Embryonic facial prominence (tissue), 1 donor: ENCODE measurements around the gene SLC7A6.
"Not testable (repeated sequence)": the region's sequence is repeated elsewhere in the genome, so short reads cannot be mapped to it uniquely, and the experiment has no call there.

Experiments
- DNase-seq: peaks from one replicate; pipeline ENCODE4 v3.0.0-alpha.2; 2016; ENCODE audit errors: extremely low spot score

SLC7A6 gene

DNA sequence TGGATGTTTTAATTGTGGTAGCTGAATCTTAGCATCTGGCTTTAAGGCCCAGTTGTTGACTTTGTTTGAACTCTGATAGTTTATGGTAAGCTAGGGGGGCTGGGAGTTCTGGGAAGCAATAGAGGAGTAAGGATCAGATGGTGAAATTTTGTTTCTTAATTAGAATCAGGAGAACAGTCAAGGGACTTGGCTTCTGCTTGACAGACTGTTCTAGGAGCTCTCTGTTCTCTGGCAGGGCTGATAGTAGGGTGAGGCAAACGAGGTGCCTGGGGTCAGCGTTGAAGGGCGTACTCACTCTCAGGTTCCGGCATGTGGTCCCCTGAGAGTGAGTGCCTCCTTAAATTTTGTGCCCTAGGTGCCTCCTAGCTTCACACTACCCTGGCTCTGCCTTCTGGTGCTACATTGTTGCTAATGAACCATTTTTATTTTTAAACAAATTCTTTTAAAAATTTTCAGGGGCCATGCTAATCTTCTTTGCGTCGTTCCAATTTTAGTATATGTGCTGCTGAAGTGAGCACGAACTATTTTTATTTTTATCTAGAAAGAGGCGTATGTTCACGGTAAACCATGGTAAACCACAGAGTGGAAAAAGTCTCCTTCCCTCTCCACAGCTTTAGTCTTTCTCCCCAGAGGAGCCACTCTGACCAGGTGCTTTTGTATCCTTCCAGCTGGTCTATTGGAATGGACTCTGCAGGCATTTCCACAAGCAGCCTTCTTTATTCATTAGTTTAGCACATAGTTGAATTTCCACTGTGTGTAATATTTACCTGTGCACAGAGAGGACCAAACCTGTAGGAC lies 19.7 kb downstream of the SLC7A6 start:
- no peak for DNase-seq

DNA sequence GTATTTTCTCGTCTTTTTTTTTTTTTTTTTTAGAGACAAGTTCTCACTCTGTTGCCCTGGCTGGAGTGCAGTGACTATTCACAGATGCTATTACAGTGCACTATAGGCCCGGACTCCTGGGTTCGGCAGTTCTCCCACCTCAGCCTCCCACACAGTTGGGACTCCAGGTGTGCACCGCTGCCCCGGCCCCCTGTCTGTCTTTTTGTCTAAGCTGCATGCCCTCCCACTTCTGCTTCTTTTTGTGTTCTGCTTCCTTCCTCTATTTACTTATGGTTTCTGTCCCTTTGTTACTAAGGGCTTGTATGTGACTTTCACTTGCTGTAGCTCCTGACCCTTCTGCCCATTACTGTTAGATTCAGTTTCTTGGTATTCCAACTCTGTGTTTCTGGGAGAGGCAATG lies 20.5 kb downstream of the SLC7A6 start:
- no peak for DNase-seq

DNA sequence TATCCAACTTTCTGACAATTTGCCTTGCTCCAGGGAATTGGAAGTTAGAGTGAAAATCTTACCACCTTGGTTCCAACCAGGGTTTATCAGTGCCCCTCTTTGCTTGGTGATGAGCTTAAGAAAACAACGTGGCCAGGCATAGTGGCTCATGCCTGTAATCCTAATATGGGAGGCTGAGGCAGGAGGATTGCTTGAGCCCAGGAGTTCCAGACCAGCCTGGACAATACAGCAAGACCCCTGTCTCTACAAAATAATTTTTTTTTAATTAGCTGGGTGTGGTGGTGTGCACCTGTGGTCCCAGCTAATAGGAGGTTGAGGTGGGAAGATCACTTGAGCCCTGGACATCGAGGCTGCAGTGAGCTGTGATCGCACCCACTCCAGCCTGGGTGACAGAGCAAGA lies 21.4 kb downstream of the SLC7A6 start:
- DNase-seq: no peak

DNA sequence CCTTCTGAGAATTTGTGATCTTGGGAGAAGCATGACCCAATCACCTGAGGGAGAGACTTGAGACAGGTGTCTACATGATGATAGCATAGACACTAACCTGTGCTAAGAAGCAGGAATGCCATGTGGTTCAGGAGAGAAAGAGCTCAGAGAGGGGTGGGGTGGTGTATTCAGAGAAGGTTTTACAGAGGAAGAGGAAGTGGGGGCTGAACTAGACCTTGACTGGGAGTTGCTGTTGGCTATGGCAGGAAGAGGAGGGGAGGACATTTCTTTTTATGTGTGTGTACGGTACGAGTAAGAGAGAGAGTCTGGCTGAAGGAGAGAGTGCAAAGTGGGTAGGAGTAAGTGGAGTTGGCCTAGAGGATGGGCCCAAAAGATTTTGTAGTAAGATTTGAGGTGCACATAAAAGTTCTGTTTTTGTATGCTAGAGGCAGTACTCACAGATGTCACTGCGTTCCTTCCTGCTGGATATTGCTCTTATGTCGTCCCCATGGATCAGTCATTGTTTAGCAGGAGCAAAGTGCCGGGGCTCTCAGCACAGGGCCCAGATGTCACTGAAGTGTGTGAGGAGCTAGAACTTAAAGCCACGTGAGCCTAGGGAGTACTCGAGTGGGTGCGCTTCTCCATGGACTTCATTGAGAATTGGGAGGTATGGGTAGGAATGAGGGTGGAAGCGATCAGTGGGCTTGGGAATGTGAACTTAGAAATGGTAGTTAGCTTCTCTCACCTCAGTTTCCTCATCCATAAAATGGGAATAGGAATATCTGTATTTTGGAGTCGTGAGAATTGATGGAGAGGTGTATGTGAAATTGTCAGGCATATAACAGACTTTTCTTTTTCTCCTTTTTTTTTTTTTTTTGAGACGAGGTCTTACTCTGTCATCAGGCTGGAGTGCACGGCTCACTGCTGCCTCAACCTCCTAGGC lies 22.1 kb downstream of the SLC7A6 start:
- no peak for DNase-seq

DNA sequence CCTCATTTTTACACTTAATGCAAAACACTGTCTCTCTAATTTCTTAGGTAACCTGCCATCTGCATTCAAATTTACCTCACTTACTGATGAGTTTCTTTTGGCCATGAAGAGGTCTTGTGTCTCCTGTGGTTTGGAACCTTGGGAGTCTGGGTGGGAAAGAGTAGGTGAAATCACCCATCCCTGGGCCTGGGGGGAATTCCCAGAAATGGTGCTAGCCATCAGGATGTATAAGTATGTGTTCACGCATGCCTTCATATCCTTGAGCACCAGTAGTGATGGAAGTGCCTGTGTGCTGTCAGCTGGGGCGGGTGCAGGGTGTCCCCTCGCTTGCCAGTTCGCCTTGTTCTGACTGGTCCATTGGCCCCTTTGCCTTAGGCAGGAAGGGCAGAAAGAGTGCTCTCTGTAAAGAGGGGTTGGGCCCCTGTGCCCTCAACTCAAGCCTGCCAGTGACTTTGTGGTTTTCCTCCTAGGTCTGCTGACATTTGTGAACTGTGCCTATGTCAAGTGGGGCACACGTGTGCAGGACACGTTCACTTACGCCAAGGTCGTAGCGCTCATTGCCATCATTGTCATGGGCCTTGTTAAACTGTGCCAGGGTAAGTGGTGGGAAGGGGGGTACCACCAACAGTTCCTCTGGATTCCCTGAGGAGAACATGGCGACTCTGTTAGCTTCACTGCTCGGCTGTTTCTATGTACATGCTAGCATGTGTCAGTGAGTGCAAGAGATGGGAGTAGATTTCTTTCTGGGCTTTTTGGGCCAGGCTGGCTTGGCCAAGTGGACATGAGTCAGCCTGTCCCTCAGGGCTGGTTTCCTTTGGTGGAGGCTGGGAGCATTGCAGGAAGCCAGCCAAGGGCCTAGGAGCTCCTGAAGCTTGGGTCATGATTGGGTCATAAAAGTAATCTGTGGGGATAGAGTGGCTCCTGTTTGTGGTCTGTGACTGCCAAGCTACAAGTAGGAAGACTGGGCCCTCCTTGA lies 23.2 kb downstream of the SLC7A6 start:
- no peak for DNase-seq

DNA sequence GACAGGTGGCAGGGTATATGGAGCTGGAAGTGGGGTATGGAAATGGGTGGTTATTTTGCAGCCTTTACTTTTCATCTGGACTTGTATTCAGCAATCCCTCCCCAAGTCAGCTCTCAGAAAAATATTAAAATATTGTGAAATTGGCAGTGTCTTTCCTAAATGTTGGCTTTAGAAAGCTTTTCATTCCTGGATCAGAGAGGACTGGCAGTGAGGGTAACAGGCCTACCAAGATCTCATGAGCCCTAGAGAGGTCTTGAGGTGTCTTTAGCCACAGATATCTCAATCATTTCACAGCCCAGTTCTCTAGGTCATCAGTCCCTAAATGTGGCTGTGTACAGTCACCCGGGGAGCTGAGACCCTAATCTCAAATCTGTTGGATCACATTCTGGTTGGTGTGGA lies 23.9 kb downstream of the SLC7A6 start:
- no peak for DNase-seq

DNA sequence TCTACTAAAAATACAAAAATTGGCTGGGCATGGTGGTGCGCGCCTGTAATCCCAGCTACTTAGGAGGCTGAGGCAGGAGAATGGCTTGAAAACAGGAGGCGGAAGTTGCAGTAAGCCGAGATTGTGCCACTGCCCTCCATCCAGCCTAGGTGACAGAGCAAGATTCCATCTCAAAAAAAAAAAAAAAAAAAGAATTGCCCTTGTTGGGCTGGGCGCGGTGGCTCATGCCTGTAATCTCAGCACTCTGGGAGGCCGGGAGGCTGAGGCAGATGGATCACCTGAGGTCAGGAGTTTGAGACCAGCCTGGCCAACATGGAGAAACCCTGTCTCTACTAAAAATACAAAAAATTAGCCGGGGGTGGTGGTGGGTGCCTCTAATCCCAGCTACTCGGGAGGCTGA lies 24.5 kb downstream of the SLC7A6 start:
- DNase-seq: not testable (repeated sequence)

DNA sequence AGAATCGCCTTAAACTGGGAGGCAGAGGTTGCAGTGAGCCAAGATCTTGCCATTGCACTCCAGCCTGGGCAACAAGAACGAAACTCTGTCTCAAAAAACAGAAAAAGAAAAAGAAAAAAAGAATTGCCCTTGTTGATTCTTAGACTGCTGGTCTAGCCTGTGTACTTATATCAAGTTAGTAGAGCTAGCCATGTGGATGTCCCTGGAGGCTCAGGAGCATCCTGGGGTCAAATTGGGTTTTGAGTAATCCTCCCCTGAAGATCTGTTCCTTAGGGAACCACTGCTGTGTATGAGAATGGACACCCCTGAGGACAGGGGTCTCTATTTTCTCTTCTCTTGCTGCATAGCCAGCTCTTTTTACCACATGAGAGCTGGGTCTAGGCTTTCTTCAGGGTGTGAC lies 24.9 kb downstream of the SLC7A6 start:
- DNase-seq: no peak

DNA sequence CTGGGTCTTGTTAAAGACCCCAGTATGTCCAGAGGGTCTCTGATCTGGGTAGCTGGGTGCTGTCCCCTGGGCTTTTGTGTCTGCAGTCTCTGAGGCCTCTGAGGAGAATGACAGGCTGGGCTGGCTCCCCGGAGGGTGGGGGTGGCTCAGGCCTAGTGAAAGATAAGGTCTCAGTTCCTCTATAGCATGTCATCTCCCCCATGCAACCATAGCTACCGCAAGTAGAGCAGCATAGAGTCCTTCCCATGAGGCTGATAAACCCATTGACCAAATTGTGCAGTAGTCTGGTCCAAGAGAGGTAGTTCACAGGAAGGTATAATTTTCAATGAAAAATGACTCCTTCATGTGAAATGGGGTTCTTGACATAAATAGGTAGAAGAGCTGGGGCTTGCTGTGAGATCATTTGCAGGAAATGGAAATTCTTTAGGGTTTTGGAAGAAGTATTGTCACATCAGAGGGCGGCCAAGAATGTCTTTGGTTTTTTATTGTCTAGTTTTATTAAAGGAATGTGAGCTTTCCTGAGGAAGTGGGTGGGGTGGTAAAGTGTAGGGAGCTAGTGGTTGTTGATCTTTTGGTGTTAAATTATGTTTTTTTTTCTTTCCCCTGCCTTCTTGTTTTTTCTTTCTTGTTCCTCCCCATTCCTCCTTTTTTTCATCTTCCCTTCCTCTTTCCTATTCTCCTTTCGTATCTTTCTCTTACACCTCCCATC lies 25.4 kb downstream of the SLC7A6 start:
- no peak for DNase-seq

DNA sequence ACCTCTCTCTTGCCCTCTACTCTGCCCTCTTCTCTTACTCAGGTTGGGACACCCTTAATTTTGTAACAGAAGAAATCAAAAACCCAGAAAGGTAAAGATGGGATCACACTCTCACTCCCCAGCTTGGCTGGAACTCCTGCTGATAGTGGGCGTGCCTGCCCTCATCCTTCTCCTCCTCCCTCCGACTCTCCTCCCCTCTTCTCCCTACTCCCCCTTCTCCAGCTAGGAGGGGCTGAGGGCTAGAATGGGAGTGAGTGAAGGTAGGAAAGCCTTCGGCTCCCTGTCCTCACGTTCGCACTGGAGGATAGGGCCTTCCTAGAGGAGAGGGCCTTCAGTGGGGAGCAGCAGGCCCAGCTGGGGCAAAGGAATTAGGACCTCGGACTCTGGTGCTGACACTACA lies 26.1 kb downstream of the SLC7A6 start:
- DNase-seq: no peak

DNA sequence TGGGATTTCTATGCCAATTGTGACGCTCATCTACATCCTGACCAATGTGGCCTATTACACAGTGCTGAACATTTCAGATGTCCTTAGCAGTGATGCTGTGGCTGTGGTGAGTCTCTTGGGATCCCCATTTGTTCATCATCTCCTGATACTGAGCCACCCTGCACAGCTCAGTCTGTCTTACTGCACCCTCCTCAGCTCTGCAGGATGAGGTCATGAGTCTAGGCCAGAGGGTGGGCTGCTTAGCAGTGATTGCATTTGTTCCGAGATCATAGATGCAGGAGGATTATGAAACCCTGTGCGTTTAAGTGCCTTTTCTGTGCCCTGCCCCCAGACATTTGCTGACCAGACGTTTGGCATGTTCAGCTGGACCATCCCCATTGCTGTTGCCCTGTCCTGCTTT lies 26.9 kb downstream of the SLC7A6 start:
- DNase-seq: no peak

DNA sequence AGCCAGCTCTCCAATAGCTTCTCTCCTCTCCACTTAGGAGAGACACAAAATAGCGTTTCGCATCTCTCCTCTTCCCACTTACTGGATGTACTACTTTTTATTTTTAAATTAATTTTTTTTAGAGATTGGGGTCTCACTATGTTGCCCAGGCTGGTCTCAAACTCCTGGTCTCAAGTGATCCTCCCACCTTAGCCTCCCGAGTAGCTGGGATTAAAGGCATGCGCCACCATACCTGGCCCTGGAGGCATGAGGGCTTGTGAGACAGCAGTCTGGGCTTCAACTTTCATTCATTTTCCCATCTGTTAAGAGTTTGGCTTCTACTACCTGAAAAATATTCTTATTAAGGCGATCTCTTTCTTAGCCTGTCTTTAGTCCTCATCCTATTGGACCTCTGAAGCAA lies 28.1 kb downstream of the SLC7A6 start:
- no peak for DNase-seq

DNA sequence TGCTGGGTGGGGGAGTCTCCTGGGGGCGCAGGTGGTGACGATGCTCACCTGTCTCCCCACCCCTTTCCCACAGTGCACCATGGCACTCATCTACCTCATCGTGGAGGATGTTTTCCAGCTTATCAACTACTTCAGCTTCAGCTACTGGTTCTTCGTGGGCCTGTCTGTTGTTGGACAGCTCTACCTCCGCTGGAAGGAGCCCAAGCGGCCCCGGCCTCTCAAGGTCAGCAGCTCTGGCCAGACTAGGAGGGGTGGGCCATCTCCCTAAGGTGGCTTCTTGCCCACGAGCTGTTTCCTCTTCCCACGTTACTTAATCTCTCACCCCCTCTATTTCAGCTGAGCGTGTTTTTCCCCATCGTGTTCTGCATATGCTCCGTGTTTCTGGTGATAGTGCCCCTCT lies 32.0 kb downstream of the SLC7A6 start:
- no peak for DNase-seq

DNA sequence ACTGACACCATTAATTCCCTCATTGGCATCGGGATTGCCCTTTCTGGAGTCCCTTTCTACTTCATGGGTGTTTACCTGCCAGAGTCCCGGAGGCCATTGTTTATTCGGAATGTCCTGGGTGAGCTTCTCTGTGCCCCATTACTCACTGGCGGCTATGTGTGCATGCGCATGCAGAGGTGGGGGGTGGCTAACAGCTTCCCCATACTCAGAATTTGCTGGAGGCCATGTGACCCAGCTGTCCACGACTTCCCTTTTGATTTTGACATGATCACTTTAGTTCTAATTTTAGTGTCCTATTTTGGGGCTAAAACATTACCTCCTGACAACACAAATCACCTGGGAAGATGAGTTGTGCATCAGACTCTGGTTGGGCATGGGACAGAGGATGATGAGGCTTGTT lies 32.4 kb downstream of the SLC7A6 start:
- no peak for DNase-seq

DNA sequence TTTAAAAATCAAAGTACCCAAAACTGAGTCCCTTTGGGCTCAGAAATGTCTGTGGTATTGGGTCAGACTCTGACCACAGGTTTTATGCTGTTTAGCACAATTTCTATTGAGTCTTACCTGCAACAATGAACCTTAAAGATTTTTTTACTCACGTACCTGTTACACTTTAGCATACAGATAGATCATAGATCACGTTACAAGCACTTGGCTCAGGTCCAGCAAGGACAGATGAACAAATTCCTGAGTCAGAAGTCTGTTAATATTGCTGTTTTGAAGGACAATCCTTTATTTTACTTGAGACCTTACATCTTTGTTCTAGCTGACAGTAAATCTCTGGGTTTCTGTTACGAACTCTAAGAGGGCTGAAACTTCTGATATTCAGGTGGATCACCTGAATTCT lies 33.6 kb downstream of the SLC7A6 start:
- no peak for DNase-seq

DNA sequence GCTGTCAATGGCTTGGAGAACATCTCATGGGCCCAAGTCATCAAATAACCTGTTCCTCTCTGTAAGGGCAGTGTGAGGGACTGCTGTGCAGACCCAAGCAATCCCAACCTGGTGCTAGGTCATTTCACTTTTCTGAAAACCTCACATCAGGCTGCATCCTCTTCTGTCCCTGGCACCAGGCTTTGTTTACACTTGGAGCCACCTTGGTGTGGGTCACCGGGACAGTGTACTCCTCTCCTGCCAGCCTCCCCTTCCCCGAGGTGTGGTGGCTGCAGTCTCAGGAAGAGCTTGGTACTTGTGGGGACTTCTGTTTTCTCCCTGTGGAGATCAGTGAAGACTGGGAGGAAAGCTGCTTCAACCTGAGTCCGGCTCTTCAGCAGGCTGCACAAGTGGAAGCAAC lies 34.0 kb downstream of the SLC7A6 start:
- DNase-seq: no peak

DNA sequence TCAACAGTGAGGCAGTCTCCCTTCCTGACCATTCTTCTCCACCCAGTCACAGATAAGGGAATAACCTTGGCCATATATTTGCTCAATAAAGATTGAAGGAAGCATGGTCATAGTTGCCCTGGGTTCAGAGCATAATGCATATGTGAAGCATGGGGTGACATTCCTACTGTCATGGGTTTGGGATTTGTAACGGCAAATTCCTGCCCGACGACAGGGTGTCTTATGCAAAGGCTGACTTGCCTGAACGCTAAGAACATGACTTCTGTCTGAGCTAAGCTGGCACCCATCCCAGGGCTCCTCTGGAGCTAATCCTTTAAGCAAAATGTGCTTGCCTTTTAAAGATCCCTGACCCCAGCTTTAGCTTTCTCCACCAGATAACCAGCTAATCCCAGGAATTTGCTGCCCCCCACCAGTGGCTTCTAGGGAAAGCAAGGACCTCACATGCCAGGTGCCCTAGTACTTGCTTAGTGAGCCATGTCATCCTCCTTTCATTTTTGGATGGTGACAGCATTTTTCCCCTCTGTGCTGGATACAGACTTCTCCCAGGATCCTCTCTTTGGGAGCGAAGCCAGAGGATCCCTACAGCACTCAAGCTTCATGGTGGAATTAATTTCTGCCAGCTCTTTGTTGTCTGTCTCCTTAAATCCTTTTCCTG lies 34.7 kb downstream of the SLC7A6 start:
- no peak for DNase-seq

DNA sequence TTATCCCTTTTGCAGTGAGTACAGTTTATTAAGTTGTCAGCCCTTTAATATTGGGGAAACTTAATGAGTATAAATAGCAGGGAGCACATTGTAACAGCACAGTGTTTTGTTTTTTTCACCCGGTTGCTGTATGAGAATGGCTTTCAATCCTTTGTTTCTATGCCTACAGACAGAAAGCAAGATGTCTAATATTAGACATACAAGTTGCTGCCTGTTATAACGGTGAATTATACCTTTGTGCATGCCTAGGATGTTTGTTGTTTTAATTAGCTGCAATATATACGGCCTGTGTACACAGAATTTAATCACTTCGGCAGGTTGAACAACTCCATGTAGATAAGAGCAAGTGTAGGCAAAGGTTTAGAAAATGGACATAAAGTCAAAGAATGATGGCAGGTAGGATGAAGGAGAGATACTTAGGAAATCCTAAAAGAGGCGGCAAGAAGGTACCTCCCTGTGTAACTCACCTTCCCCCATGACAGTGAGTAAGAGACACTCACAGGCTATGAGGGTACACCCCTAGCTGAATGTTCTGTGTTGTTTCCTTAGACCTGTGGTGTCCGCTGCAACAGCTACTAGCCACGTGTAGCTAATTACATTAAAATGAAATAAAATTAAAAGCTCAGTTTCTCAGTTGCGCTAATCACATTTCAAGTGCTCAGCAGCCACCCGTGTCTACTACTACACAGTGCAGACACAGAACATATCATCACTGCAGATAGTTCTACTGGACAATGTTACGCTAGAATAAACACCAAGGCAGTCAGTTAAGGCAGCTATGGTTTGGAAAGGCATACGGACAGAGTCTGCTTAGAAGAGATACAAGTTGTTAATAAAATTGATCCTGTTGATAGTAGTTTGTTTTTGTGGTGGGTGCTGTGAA lies 35.5 kb downstream of the SLC7A6 start:
- DNase-seq: no peak

DNA sequence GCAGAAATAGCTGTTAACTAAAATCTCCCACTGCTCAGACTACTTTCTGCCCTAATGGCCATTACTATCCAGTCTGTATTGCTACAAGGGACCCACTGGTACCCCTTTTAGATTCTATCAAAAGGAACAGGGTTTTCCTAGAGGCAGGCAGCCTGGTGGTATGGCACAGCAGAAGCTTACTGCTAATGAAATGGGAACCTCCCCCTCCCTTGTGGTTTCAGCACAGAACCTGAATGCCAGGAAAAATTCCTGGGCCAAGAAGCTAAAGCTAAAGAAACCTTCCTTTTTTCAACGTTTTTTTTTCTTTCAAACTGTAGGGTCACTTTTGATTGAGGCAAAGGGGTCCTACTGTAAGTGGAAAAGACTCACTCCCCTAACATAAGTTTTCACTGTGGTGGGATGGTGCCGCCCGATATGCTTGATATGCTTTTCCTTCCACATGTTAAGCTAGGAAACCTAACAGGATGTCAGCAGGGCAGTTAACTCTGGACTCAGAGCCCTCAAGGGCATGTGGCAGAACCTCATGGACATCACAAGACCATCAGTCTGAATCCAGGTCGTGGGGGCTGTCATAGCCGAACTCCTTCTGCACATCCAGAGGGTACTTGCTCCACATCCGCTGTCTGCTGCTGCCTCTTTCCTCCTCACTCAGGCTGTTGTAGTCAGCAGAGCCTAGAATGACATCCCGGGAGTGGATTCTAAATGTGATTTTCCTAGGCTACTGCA lies 36.6 kb downstream of the SLC7A6 start:
- DNase-seq: no peak
